Right cardiac atrium (tissue), 5 donors: ENCODE results near the gene CLEC18A. TPM values are rescaled to one million over a fixed set of nuclear protein-coding genes. Genes with fewer than 3 reads are reported as not detected.

Source experiments
- ATAC-seq, 2 donors: fragments of 200-7000 bp; cut with Tn5 transposase; one replicate each; pipeline versions ENCODE4 v1.8.0 to v1.9.1; 2020; ENCODE audit warnings: moderate library complexity in 2 of 2, mild to moderate bottlenecking in 1 of 2
- DNase-seq, 3 donors: peaks; one replicate each; pipeline ENCODE4 v3.0.0-alpha.2; 2020
- H3K27ac ChIP-seq: one replicate; pipeline ENCODE4 v1.5.1; 2013; ENCODE audit warnings: mild to moderate bottlenecking, low read length, control low read depth, moderate library complexity
- H3K27me3 ChIP-seq: one replicate; pipeline ENCODE4 v1.6.1; 2013; ENCODE audit not compliant: control insufficient read depth, insufficient read depth
- H3K4me1 ChIP-seq: one replicate; pipeline ENCODE4 v1.6.1; 2013; ENCODE audit warnings: low read length; ENCODE audit not compliant: control insufficient read depth, insufficient read depth
- H3K4me3 ChIP-seq: one replicate; pipeline ENCODE4 v1.5.1; 2013; ENCODE audit warnings: low read length, control low read depth
- H3K9me3 ChIP-seq: one replicate; pipeline ENCODE4 v1.6.1; 2013; ENCODE audit warnings: low read length; ENCODE audit not compliant: control insufficient read depth
- WGBS: extraction: QIAGEN DNeasy Blood & Tissue Kit; methylation state at CpG from one replicate; pipeline ENCODE4 v1.1.7; 2013; 5-methylcytosine and 5-hydroxymethylcytosine counted together
- intact Hi-C, 4 donors: fragments of 100-400 bp; cut with DNase I; formaldehyde crosslinking; loops; one replicate each; pipeline versions ENCODE4 v1.11.0 to v1.14.0; 2022 to 2023
- polyA plus RNA-seq: library from polyadenylated mRNA; stranded (reverse); fragments of 200-250 nt; gene quantifications from one replicate; pipeline ENCODE4 v1.2.3, GENCODE V29; 2013
- total RNA-seq, 4 donors: library from RNA; stranded (reverse); fragmentation: NEBNext Ultra II Directional; extraction: Animal tissue kit (Norgen Biotek cat#: 25700); gene quantifications; one replicate each; pipeline ENCODE4 v1.2.1, GENCODE V29; 2021
- donor health status: healthy with polysubstance abuse.
- donor health status: DM: no; HTN: yes; CAD: no.
- donor health status: DM: no; HTN: no; CAD: no.
- donor health status: DM: no; HTN: yes; CAD: no; lungs with severe emphysema.
- donor health status: DM: yes; HTN: yes; CAD: no.

The CLEC18A gene
- total and polyA plus RNA-seq, 5 donors = 0.18 to 0.74 (median 0.36) TPM

- H3K4me1 ChIP-seq = peaks cover 6% of the 10 kb centered on the region
- 67% methylated on average over 12 of the region's 12 CpGs for WGBS
- intact Hi-C loops = loop anchor here in 3 of 4 donors (2.0 to 5.0 kb wide), 2 partner anchors 133 kb away; no protein-coding TSS in a partner anchor
- no peak overlapping the region for H3K4me3 ChIP-seq
- DNase-seq = peak; percentile 51 to 78 (median 76)
- H3K27me3 ChIP-seq = no peaks in the 10 kb centered on the region
- no peaks in the 10 kb centered on the region for H3K9me3 ChIP-seq
- ATAC-seq = peak; percentile 66 to 76
- H3K27ac ChIP-seq = no peak overlapping the region
Observed at GRCh38 chr16:69930117-69930776, 20.9 kb upstream of the CLEC18A start.

- Histone ChIP-seq H3K27ac (no peak overlapping the region), H3K27me3 (no peaks in the 10 kb centered on the region), H3K9me3 (no peaks in the 10 kb centered on the region), H3K4me3 (no peak overlapping the region), H3K4me1 (peaks cover 2% of the 10 kb centered on the region)
- 95% methylated on average over 13 of the region's 13 CpGs for WGBS
- ATAC-seq (no peak), DNase-seq (no peak)
- intact Hi-C loops = loop anchor here in 3 of 4 donors (2.0 to 5.0 kb wide), 2 partner anchors 134 to 135 kb away; no protein-coding TSS in a partner anchor
Observed at GRCh38 chr16:69931631-69932030, 19.5 kb upstream of the CLEC18A start.

GRCh38 chr16:69932228-69932627 is 18.9 kb upstream of the CLEC18A start:
- no peak for ATAC-seq
- WGBS = 84% methylated on average over 9 of the region's 9 CpGs
- Histone ChIP-seq H3K4me3 (no peak overlapping the region), H3K4me1 (no peaks in the 10 kb centered on the region), H3K27me3 (no peaks in the 10 kb centered on the region), H3K27ac (no peak overlapping the region), H3K9me3 (no peaks in the 10 kb centered on the region)
- intact Hi-C loops = loop anchor here in 2 of 4 donors (5.0 kb wide), 1 partner anchor 135 kb away; no protein-coding TSS in a partner anchor
- DNase-seq = no peak

GRCh38 chr16:69932691-69933392 is 18.3 kb upstream of the CLEC18A start:
- ATAC-seq = no peak
- intact Hi-C loops = loop anchor here in 2 of 4 donors (5.0 kb wide), 1 partner anchor 136 kb away; no protein-coding TSS in a partner anchor
- WGBS = 90% methylated on average over 27 of the region's 27 CpGs

GRCh38 chr16:69934044-69934443 is 17.1 kb upstream of the CLEC18A start:
- 84% methylated on average over 10 of the region's 10 CpGs for WGBS
- Histone ChIP-seq H3K9me3 (no peaks in the 10 kb centered on the region), H3K4me1 (no peaks in the 10 kb centered on the region), H3K4me3 (no peak overlapping the region), H3K27ac (no peak overlapping the region), H3K27me3 (no peaks in the 10 kb centered on the region)
- ATAC-seq (no peak), DNase-seq (no peak)
- intact Hi-C loops = loop anchor here in 2 of 4 donors (5.0 kb wide), 1 partner anchor 137 kb away; no protein-coding TSS in a partner anchor

More at GRCh38 chr16:69932691-69933392, 18.3 kb upstream of the CLEC18A start:
- Histone ChIP-seq H3K27ac (no peak overlapping the region), H3K27me3 (no peaks in the 10 kb centered on the region), H3K4me3 (no peak overlapping the region), H3K4me1 (no peaks in the 10 kb centered on the region), H3K9me3 (no peaks in the 10 kb centered on the region)
- no peak for DNase-seq

GRCh38 chr16:69934751-69935150 is 16.4 kb upstream of the CLEC18A start:
- H3K27ac ChIP-seq = no peak overlapping the region
- intact Hi-C loops = loop anchor here in 2 of 4 donors (5.0 kb wide), 1 partner anchor 137 kb away; no protein-coding TSS in a partner anchor
- no peak for DNase-seq
- no peaks in the 10 kb centered on the region for H3K4me1 ChIP-seq
- 96% methylated on average over 17 of the region's 17 CpGs for WGBS
- H3K9me3 ChIP-seq = no peaks in the 10 kb centered on the region
- no peaks in the 10 kb centered on the region for H3K27me3 ChIP-seq
- ATAC-seq = no peak
- no peak overlapping the region for H3K4me3 ChIP-seq

- no peaks in the 10 kb centered on the region for H3K4me1 ChIP-seq
- no peak overlapping the region for H3K27ac ChIP-seq
- no peaks in the 10 kb centered on the region for H3K27me3 ChIP-seq
- intact Hi-C loops = no loop called here
- H3K4me3 ChIP-seq = no peak overlapping the region
- no peaks in the 10 kb centered on the region for H3K9me3 ChIP-seq
- DNase-seq (no peak), ATAC-seq (no peak)
- 95% methylated on average over 19 of the region's 19 CpGs for WGBS
Observed at GRCh38 chr16:69935278-69935711, 15.8 kb upstream of the CLEC18A start.

GRCh38 chr16:69935740-69936139 is 15.4 kb upstream of the CLEC18A start:
- no peaks in the 10 kb centered on the region for H3K4me1 ChIP-seq
- no peak overlapping the region for H3K4me3 ChIP-seq
- 91% methylated on average over 10 of the region's 10 CpGs for WGBS
- intact Hi-C loops = no loop called here
- no peak overlapping the region for H3K27ac ChIP-seq
- no peak for ATAC-seq
- no peaks in the 10 kb centered on the region for H3K27me3 ChIP-seq
- no peaks in the 10 kb centered on the region for H3K9me3 ChIP-seq
- no peak for DNase-seq

- ATAC-seq (no peak), DNase-seq (no peak)
- no peaks in the 10 kb centered on the region for H3K27me3 ChIP-seq
- no peaks in the 10 kb centered on the region for H3K4me1 ChIP-seq
- intact Hi-C loops = no loop called here
- H3K9me3 ChIP-seq = no peaks in the 10 kb centered on the region
- no peak overlapping the region for H3K4me3 ChIP-seq
- 95% methylated on average over 16 of the region's 16 CpGs for WGBS
- H3K27ac ChIP-seq = no peak overlapping the region
Observed at GRCh38 chr16:69936252-69936651, 14.9 kb upstream of the CLEC18A start.

GRCh38 chr16:69936751-69937211 is 14.4 kb upstream of the CLEC18A start:
- no peaks in the 10 kb centered on the region for H3K27me3 ChIP-seq

GRCh38 chr16:69937465-69937951 is 13.6 kb upstream of the CLEC18A start:
- ATAC-seq = no peak
- Histone ChIP-seq H3K4me3 (no peak overlapping the region), H3K4me1 (no peaks in the 10 kb centered on the region), H3K27me3 (no peaks in the 10 kb centered on the region), H3K9me3 (no peaks in the 10 kb centered on the region), H3K27ac (no peak overlapping the region)
- 85% methylated on average over 16 of the region's 16 CpGs for WGBS
- intact Hi-C loops = no loop called here
- no peak for DNase-seq

More at GRCh38 chr16:69936751-69937211, 14.4 kb upstream of the CLEC18A start:
- 95% methylated on average over 21 of the region's 21 CpGs for WGBS
- intact Hi-C loops = no loop called here
- Histone ChIP-seq H3K27ac (no peak overlapping the region), H3K4me3 (no peak overlapping the region), H3K4me1 (no peaks in the 10 kb centered on the region), H3K9me3 (no peaks in the 10 kb centered on the region)
- ATAC-seq = no peak
- DNase-seq = no peak
